ENCODE measurements around the gene LONP1.

The LONP1 gene

DNA sequence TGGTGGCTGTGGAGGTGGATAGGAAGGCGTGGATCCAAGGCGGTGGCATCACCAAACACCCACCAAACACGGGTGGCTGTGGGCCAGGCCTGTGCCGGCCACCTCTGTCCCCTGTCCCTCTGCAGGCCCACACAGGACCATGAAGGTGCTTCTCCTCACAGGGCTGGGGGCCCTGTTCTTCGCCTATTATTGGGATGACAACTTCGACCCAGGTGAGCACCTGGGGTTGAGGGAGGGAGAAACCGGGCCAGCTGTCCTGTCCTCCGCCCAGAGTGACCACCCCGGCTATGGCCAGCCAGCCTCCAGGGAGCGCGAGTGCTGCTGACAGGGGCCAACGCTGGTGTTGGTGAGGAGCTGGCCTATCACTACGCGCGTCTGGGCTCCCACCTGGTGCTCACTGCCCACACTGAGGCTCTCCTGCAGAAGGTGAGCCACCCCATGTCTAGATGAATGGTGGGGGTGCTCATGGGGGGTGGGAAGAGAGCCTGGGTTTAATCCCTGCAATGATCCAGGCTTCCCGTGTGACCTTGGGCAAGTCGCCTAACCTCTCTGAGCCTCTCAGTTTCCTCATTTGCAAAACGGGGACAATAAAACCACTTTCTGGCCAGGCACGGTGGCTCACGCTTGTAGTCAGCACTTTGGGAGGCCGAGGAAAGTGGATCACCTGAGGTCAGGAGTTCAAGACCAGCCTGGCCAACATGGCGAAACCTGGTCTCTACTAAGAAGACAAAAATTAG is 35.1 kb downstream of the LONP1 start:
- Histone ChIP-seq H3K4me3 (ENCODE audit: insufficient read depth, low read length, poor library complexity, severe bottlenecking) (no peak overlapping the region), H3F3A (ENCODE audit: insufficient read depth) (peaks cover 10% of the 10 kb centered on the region; the same call in 1 of the 2 replicates), H4K20me1 (ENCODE audit: low read depth, low read length) (no peaks in the 10 kb centered on the region), H3K27ac (ENCODE audit: low read depth, low read length) (no peak overlapping the region), H3K27me3 (ENCODE audit: low read length) (no peaks in the 10 kb centered on the region), H3K9ac (ENCODE audit: low read length) (no peak overlapping the region), H3K9me3 (ENCODE audit: insufficient read depth, low read length) (no peaks in the 10 kb centered on the region), H3K9me2 (replicated peaks; ENCODE audit: insufficient read depth, low read length) (no peaks in the 10 kb centered on the region), H3K36me3 (ENCODE audit: low read length) (no peaks in the 10 kb centered on the region), H2AFZ (ENCODE audit: low read depth, low read length, severe bottlenecking) (no peak overlapping the region), H3K4me2 (ENCODE audit: low read depth, low read length, poor library complexity, severe bottlenecking) (no peak overlapping the region), H3K79me2 (ENCODE audit: insufficient read depth, low read length) (peaks cover 3% of the 10 kb centered on the region)
- TF ChIP-seq, protein P1, sequence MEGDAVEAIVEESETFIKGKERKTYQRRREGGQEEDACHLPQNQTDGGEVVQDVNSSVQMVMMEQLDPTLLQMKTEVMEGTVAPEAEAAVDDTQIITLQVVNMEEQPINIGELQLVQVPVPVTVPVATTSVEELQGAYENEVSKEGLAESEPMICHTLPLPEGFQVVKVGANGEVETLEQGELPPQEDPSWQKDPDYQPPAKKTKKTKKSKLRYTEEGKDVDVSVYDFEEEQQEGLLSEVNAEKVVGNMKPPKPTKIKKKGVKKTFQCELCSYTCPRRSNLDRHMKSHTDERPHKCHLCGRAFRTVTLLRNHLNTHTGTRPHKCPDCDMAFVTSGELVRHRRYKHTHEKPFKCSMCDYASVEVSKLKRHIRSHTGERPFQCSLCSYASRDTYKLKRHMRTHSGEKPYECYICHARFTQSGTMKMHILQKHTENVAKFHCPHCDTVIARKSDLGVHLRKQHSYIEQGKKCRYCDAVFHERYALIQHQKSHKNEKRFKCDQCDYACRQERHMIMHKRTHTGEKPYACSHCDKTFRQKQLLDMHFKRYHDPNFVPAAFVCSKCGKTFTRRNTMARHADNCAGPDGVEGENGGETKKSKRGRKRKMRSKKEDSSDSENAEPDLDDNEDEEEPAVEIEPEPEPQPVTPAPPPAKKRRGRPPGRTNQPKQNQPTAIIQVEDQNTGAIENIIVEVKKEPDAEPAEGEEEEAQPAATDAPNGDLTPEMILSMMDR (IDR thresholded peaks at IDR 0.05; ENCODE audit: insufficient read depth, low read length, poor library complexity, severe bottlenecking) = no peak
- no peak for TF ChIP-seq EZH2phosphoT487 (conservative IDR thresholded peaks at IDR 0.05; ENCODE audit: low read length)

DNA sequence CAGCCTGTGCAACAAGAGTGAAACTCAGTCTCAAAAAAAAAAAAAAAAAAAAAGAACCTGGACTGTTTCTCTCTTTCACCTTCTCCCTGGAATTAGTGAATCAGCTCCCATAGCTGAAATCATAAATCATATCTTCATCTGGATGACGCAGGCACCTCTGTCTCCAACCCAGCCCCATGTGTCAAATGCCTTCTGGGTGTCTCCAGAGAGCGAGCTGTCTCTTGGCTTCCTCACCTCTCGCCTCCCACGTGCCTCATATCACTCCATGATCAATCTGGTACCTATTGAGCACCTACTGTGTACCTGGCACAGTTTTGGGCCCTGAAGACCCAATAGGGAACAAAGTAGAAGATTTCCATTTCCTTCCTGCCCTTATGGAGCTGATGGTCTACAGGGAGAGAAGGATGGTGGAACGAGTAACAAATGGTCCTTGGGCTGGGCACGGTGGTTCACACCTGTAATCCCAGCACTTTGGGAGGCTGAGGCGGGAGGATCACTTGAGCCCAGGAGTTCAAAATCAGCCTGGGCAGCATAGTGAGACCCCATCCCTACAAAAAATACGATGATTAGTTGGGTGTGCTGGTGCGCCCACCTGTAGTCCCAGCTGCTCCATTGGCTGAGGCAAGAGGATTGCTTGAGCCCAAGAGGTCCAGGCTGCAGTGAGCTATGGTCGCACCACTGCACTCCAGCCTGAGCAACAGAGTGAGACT is 36.6 kb downstream of the LONP1 start:
- Histone ChIP-seq H3K79me2 (ENCODE audit: insufficient read depth, low read length) (peaks cover 7% of the 10 kb centered on the region), H3K4me2 (ENCODE audit: low read depth, low read length, poor library complexity, severe bottlenecking) (no peak overlapping the region), H3K9me2 (replicated peaks; ENCODE audit: insufficient read depth, low read length) (no peaks in the 10 kb centered on the region), H2AFZ (ENCODE audit: low read depth, low read length, severe bottlenecking) (no peak overlapping the region), H3K36me3 (ENCODE audit: low read length) (no peaks in the 10 kb centered on the region), H4K20me1 (ENCODE audit: low read depth, low read length) (no peaks in the 10 kb centered on the region), H3F3A (ENCODE audit: insufficient read depth) (peaks cover 5% of the 10 kb centered on the region; the same call in 1 of the 2 replicates), H3K9ac (ENCODE audit: low read length) (no peak overlapping the region), H3K27me3 (ENCODE audit: low read length) (no peaks in the 10 kb centered on the region), H3K4me3 (ENCODE audit: insufficient read depth, low read length, poor library complexity, severe bottlenecking) (no peak overlapping the region), H3K27ac (ENCODE audit: low read depth, low read length) (no peak overlapping the region), H3K9me3 (ENCODE audit: insufficient read depth, low read length) (no peaks in the 10 kb centered on the region)
- TF ChIP-seq, protein P1 (IDR thresholded peaks at IDR 0.05; ENCODE audit: insufficient read depth, low read length, poor library complexity, severe bottlenecking) = no peak
- no peak for TF ChIP-seq EZH2phosphoT487 (conservative IDR thresholded peaks at IDR 0.05; ENCODE audit: low read length)

DNA sequence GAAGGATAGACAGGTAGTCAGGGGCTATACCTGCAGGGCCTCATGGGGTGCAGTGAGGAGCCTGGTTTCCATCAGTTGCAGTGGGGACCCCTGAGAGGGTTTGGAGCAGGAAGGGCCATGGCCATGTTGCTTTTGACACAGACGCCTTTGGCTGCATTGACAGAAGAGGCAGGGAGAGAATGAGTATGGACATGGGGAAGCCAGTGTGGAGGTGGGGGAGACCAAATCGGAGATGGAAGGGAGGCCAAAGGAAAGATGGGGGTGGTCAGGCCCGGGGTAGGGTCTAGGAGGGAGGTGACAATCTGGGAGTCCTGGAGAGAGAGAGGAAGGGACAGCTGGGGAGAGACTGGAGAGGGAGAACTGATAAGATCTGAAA is 37.9 kb downstream of the LONP1 start:
- Histone ChIP-seq H3K36me3 (ENCODE audit: low read length) (no peaks in the 10 kb centered on the region), H3K79me2 (ENCODE audit: insufficient read depth, low read length) (peaks cover 7% of the 10 kb centered on the region), H3K9me2 (replicated peaks; ENCODE audit: insufficient read depth, low read length) (no peaks in the 10 kb centered on the region), H3K27ac (ENCODE audit: low read depth, low read length) (no peak overlapping the region), H2AFZ (ENCODE audit: low read depth, low read length, severe bottlenecking) (no peak overlapping the region), H3K9me3 (ENCODE audit: insufficient read depth, low read length) (no peaks in the 10 kb centered on the region), H3F3A (ENCODE audit: insufficient read depth) (peaks cover 5% of the 10 kb centered on the region; the same call in 1 of the 2 replicates), H3K27me3 (ENCODE audit: low read length) (no peaks in the 10 kb centered on the region), H3K9ac (ENCODE audit: low read length) (no peak overlapping the region), H4K20me1 (ENCODE audit: low read depth, low read length) (no peaks in the 10 kb centered on the region), H3K4me2 (ENCODE audit: low read depth, low read length, poor library complexity, severe bottlenecking) (no peak overlapping the region), H3K4me3 (ENCODE audit: insufficient read depth, low read length, poor library complexity, severe bottlenecking) (no peak overlapping the region)
- no peak for TF ChIP-seq EZH2phosphoT487 (conservative IDR thresholded peaks at IDR 0.05; ENCODE audit: low read length)
- TF ChIP-seq, protein P1 (IDR thresholded peaks at IDR 0.05; ENCODE audit: insufficient read depth, low read length, poor library complexity, severe bottlenecking) = no peak

Measured in SU-DHL-6 (cell line).